GM21381 (cell line): Measurements from ENCODE around the gene BPIFA2.

Experiments
- ATAC-seq: cut with Tn5 transposase; IDR thresholded peaks from one replicate; pipeline ENCODE4 v1.9.1; 2021; ENCODE audit warnings: mild to moderate bottlenecking, moderate library complexity; ENCODE audit not compliant: unreplicated experiment

The BPIFA2 gene

GRCh38 chr20:33191955-33192354 is 24.0 kb downstream of the BPIFA2 start:
- no peak for ATAC-seq

DNA sequence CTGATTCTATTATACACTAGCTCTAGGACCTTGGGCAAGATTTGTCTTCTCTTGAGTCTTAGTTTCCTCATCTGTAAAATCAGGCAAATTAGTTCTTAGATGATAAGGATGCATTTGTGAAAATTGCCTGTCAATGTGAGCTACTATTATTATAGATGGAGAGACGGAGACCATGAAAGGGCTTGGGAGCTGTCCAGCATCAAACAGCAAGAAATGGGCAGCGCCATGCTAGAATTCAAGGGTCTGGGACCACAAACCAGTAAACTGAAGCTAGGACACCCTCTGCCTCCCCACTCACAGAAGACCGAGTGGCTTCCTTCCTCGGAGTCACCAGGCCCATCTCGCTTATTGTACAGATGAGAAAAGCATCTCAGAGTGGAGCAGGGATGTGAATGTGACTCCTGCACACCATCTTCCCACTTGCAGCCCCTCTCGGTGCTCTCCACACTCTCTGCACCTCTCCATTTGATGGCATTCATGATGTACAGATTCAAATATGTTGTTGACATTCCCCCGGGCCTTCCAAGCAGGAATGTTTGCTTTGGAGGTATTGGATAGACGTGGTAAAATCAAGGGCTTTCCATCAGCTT is 25.0 kb downstream of the BPIFA2 start:
- no peak for ATAC-seq

DNA sequence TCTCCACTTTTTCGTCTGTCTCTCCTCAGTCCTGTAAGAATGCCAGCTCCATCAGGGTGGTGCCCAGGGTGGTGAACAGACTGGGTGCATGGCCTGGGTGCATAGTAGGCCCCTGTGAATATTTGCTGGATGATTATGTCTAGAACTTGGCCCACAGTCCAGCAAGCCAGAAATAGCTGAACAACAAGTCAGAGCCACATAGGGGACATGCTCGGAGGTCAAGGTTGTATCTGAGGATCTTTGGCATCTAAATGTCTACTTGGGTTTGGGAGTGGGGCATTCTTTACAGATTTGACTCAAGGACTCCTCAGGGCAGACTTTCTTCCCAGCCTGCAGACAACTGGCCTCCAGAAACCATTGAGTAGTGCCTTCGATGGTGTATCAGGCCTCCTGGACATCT is 31.1 kb downstream of the BPIFA2 start:
- no peak for ATAC-seq

DNA sequence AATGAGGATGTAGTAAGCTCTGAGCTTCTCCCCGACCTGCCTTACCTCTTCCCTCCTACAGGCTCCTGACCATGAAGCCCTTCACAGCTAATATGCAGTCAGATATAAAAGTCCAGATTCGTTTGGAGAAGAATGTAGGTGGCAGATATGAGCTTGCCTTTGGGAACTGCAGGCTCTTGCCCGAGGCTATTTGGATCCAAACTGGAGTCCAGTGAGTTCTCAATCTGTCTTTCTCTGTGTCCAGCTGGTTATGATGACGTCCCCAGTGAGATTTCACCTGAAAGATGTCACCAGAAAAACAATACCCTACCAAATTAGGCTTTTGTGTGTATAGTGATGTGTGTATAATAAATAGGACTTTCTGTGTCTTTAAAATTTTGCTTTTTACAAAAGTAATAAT is 34.5 kb downstream of the BPIFA2 start:
- ATAC-seq = no peak

DNA sequence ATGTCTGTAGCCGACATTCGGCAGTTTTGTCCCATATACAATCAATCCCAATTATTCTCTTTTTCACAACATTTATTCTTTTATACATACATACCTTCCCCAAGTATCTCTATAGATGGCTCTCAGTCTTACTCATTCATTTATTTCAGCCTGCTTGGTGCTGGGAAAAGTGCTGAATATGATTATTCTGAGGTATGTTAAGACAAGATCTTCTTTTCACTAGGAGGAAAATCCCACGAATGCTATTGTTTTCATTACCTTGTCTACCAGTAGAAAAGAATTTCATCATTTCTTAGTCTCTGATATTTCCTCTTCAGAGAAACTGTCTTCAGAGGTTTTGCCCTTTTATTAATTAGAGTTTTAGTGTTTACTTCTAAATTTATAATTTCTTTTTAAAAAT is 35.5 kb downstream of the BPIFA2 start:
- ATAC-seq = no peak

DNA sequence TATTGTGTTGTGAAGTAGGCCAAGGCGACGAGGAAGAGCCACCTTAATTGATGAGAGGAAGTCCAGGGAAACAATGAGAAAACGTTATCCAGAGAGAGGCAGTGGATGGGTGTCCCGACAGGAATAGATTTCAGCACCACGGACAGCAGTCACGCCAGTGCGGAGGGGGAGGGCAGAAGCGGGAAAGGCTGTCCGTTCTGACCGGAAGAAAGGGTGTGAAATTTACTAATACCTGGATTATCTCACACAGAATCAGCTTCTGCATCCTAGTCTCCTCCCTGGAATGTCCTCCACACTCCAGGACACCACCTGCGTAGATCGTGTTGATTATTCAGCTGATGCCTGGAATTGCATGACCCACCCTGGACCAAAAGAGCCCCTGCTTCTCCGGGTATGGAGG is 41.8 kb downstream of the BPIFA2 start:
- no peak for ATAC-seq

GRCh38 chr20:33210371-33210770 is 42.4 kb downstream of the BPIFA2 start:
- ATAC-seq = no peak

GRCh38 chr20:33211817-33212424 is 44.0 kb downstream of the BPIFA2 start:
- ATAC-seq = no peak

GRCh38 chr20:33217052-33217451 is 49.1 kb downstream of the BPIFA2 start, which contains the start of gene BPIFA3:
BPIFA3 (plus strand) TSS chr20:33217352; CDS start chr20:33217537, 185 bp downstream.
- ATAC-seq = no peak

GRCh38 chr20:33224399-33224798 is 56.4 kb downstream of the BPIFA2 start:
- no peak for ATAC-seq

- ATAC-seq = no peak
Observed at GRCh38 chr20:33229843-33230242, 61.9 kb downstream of the BPIFA2 start.
